HG02938 (cell line): ENCODE data around the gene C11orf91.
"Not testable (repeated sequence)": the region's sequence is repeated elsewhere in the genome, so short reads cannot be mapped to it uniquely, and the experiment has no call there.

Experiments used
- ATAC-seq: cut with Tn5 transposase; IDR thresholded peaks from one replicate; pipeline ENCODE4 v1.9.1; 2021; ENCODE audit warnings: mild to moderate bottlenecking, moderate library complexity; ENCODE audit not compliant: unreplicated experiment

The C11orf91 gene

DNA sequence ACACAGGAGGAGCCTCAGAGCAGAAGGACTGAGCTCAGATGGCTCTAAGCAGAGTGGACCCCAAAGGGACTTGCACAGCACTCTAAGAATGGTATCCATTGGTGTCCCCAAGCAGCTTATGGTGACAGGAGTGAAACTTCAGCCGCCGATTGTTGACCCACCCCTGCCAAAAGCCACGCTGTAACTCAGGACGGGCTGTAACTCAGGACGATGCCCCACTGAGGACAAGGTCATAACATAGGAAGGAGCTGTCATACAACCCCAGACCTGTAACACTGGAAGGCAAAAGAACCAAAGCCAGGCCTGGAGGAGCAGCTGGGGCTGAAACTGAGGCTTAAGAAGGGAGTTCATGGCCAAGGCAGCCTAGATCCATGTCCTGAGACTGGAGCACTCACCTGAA lies 21.4 kb upstream of the C11orf91 start:
- no peak for ATAC-seq

DNA sequence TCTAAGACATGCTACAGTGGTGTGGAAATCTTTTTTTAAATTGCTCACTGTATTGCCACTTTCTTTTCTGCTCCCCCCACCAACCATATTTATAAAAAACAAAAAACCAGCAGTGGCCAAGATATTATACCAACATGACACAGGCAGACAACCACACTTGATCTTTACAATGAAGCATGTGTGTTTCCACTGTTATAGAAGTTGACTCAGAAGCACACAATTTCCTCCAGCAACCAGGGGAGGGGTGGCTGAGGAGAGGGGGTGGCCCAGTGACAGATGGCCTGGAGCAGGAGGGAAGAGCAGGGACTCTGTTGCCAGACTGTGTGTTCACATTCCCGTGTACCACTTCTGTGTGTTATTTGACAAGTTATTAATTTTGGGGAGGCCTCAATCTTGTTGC lies 20.8 kb upstream of the C11orf91 start:
- ATAC-seq = no peak

DNA sequence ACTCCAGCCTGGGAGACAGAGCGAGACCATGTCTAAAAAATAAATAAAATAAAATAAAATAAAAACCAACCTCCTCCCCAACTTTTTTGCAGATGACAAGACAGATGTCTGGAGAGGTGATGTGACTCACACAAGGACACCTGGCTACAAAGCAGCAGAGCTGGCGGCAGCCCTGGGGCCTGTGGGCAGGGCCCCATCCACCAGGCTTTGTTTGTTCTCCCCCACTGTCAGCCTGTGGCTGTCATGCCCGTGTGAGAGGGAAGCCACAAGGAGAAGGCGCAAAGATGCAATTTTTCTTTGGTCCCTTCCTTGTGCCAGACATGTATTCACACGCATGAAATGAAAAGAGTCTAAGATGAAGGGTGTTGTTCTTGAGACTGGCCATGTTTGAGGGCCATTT lies 19.0 kb upstream of the C11orf91 start:
- ATAC-seq = no peak

DNA sequence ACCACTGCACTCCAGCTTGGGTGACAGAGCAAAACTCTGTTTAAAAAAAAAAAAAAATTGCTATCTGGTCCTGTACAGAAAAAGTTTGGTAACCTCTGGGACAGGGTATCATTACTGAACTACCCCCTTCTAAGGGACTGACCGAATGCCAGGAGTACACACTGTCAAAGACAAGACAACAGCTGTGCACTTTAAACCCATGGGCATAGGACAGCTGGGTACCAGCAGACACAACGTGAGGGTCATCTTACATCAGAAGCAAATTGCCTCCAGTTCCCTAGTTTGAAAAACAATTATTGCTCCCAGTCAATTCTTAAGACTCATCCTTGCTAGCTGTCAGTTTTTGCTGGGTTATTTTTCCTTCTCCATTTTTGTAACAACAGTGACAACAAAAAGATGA lies 17.8 kb upstream of the C11orf91 start:
- no peak for ATAC-seq

DNA sequence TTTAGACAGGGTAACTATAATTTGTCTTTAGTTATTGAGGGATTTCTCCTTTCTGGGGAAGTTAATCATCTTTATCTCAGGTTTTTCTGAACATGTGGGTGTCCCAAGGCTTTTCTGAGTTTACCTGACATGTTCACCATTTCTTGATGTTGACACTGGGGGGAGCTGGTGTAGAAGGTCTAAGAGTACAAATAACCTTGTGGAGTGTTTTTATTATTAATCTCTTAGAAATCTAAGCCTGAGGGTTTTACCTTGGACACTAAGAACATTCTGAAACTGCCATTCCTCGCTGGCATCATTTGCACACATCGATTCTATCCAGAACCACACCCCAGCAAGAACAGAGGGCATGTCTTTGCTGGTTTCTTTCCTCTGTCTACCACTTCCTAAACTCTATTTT lies 15.6 kb upstream of the C11orf91 start:
- no peak for ATAC-seq

DNA sequence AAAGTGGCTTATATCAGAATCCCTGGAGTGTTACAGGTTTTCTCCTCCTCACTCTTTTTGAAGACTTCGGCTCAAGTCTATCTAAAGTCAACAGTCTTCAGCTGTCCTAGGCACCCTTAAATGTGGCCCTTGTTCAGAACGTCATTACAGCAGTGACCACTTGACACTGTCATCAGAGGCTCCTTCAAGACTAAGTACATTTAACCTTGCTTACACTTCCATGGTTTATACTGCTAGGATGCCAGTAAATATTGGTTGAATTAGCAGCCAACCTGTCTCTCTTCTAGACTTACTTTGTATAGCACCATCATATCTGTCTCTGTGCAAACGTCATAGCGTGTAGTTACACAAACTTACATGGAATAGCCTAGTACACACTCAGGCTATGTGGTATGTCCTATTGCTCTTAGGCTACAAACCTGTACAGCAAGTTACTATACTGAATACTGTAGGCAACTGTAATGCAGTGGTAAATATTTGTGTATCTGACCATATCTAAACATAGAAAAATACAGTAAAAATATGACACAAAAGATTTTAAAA lies 13.3 kb upstream of the C11orf91 start:
- ATAC-seq = no peak

DNA sequence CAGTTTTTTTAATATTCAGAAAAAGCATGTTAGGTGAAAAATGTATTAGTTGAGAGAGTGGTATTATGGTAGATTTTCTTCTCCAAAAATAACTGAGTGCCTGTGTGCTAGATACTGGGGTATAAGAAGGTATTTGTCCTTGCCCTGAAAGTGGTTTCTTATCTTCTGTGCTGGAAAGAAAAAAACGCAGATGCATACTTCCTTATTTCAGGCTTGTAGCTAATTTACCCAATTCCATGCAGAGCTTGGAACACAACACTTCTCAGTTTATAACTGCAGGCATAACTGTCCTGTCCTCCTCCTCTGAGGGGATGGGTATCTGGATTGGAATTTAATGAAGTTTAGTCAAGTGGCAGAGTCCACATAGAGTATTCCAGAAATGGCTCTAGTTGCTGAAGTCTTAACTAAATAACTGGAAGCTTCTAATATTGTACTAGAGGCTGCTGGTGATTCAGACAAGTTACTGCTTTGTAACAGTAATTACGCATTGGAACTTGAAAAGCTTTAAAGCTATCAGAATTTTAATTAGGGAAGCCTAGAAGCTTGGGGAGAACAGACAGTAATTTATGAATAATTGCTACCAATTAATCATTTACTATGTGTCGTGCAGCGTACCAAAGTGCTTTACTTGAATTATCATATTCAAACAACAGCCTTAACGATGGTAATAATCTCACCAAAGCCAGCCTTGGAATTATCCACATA lies 12.7 kb upstream of the C11orf91 start:
- ATAC-seq = no peak

DNA sequence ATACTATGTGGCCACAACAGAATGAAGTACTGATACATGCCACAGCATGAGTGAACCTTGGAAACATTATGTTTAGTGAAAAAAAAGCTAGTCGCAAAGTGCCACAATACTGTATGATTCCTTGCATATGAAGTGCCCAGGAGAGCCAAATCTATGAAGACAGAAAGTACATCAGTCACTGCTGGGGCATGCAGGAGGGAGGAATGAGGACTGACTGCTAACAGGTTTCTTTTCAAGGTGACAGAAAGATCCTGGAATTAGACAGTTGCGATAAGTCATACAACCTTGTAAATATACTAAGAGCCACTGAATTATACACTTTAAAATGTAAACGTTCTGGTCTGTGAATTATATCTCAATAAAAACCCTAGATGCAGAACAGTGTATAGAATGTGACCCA lies 11.8 kb upstream of the C11orf91 start:
- ATAC-seq = no peak

DNA sequence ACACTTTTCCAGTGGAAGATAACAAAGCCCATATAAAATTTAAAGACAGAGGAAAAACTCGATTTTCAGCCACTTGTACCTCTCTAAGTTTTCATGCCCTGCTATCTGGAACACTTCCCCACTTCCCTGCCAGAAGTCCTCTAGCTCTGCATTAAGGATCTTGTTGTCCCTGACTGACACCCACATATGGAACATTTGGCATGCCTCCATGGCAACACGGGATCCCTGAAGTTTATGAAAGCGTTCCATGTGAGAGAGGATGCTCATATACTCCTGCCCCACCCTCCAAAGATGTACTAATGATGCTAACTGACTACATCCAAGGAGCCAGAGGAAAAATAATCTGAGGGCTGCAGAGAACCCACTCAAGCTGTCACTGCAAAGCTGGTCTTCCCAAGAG lies 8.8 kb upstream of the C11orf91 start:
- ATAC-seq = no peak

DNA sequence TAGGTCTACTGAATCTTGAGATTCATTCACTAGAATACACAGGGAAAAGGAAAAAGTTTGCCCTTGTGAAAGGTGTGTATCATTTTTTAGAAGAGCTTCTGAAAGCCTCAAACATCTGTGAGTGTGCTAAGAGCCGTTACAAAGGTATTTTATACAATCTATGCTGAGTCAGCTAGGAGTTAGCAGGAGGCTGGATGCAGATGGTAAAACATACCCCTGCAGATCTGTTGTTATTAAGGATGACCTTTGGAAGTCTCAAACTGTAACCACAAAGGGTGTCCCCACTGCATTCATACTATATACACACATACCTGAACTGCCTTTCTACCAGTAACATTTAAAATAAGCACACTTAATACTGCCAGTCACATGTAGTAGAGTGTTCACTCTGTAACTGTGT lies 8.4 kb upstream of the C11orf91 start:
- no peak for ATAC-seq

DNA sequence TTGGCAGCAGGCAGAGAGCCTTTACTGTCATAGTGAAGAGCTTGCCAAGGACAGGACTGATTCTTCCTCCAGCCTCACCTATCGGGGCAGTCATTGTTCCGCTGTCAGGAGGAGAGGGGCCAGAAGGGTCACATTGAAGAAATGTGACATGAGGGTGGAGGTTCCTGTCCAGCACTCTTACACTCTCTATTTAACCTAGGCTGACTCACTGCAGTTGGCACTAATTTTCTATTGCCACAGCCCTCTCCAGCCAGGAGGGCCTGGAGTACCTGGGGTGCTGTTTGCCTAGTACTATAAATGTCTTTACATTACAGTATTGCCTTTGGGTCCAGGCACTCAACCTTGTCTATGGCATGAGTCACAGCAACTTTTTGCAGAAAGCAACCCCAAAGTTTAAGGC lies 7.2 kb upstream of the C11orf91 start:
- not testable (repeated sequence) for ATAC-seq

DNA sequence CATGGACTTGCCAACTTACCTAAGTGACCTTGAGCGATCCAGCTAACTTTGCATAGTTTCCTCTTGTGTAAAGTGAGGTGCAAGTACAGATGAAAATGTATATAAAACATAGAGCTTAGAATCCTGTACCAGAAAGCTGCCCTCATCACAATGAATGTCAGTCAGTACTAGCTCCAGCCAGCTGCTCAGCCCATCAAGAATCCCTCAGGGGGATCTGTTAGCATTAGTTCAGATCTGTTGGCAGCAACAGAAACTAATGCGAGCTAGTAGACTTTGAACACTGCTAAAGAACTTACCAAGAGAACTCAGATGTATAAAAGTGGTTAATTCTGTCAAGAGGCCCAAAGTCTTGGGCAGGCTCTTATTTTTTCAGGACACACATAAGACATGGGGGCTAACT lies 6.3 kb upstream of the C11orf91 start:
- ATAC-seq = no peak

DNA sequence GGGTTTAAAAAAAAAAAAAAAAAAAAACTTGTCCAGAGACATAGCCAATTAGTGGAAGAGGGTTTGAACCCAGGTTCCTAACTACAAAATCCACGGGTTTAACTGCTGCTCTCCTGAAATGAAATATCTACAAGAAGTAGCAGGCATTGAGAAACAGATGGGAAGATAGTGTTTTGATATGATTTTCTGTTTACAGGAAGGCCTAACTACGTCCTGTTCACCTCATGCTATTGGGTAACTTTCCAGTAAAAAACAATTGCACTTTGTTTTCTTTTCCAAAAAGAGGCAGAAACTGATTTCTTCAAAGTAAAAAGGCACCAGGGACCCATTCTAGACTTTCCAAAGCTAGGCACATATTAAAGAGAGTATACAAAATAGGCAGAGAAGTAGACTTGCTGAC lies 5.9 kb upstream of the C11orf91 start:
- ATAC-seq = no peak

DNA sequence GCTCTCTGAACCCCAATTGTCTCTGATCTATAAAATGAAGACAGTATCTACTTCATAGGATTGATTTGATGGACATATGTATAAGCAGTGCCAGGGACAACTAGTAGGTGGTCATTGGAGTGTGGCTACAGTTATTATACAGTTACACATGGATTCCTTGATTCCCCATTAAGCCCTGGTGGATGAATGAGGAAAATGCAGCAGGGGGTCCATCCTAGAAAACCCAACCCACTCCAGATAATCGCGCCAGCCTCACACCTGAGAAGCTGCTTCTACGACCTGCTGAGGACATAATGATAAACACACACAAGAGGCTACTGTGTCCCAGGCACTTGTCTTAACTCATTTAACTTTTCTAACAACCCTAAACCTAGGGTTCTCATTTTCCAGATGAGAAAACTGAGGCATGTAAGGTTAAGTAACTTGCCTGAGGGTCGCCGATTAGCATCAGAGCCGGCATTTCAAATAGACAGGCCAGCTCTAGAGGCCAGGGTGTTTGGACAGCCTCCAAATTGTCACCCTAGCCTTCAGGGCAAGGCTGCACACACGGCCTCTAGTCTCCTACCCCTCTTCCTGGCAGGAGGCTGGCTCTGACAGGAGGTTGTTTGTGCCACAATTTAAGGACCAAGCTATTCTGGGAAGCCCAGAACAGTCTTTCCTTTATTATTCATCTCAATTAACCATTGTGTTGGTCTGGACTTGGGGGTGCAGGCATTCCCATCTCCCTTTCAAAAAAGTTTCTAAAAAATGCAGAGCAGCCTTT lies 3.8 kb upstream of the C11orf91 start:
- ATAC-seq = no peak

DNA sequence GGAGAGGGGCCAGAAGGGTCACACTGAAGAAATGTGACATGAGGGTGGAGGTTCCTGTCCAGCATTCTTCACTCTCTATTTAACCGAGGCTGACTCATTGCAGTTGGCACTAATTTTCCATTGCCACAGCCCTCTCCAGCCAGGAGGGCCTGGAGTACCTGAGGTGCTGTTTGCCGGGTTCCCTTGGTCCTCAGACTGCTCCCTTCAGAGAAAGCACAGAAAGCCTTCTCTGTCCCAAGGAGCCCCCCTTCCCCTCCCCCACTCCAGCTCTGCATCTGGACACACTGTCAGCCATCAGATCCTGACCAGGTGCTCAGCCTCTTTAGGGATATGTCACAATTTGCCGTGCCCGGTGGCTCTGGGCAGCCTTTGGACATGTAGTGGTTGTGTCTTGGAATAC lies 3.2 kb upstream of the C11orf91 start:
- ATAC-seq = no peak

DNA sequence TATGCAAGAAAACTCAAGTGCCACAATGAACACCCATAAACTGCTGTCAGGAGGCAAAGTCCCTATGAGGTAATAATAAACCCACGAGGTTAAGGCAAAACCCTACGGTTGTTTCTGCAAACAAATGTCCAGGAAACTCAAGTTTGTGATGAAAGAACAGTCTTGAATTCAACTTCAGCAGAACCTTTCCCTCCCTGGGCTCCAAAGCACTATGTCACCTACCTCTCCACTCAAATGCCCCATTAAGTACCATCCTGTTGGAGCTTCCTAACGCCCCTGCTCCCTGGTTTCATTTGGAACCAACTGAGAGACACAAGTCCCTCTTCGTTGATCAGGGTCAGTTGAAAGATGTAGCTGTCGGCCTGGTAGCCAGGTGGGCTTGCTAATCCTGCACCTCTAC lies 2.6 kb upstream of the C11orf91 start:
- no peak for ATAC-seq

DNA sequence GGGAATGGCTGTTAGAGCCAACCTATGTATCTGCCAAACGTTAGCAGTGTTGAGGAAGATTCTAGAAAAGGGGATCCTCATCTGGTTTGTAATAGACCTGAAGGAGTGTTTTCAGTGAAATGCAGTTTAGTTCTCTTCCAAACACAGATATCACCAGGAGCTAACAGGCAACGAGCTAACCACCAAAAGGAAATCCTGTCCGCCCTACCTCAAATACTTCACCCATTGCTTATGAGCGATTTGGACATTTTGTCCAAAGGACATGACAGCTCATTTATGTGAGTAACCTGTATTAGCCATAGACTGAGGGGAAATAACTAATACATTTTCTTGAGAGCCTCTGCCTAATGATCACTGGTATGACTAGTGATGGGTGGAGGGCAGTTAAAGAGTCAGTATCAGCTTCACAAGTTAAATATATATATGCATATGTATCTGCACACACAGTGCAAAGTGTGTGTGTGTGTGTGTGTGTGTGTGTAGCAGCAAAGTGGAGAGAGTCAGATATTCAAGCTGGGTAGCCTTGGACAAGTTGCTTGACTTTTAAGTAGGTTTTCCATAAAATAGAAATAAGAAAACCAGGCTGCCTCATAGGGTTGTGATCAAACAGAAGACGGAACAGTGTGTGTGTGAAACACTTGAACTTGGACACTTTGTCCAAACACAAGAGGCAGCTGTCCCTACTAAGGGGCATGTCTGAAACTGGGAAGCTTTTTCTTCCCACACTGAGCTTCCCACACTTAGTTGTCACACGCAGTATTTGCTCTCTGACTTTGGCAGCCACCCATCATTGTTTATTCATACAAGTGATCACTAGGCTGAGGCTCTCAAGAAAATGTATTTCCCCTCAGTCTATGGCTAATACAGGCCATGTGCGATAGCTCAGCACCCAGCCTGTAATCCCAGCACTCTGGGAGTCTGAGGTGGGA lies 940 bp upstream of the C11orf91 start:
- no peak for ATAC-seq

DNA sequence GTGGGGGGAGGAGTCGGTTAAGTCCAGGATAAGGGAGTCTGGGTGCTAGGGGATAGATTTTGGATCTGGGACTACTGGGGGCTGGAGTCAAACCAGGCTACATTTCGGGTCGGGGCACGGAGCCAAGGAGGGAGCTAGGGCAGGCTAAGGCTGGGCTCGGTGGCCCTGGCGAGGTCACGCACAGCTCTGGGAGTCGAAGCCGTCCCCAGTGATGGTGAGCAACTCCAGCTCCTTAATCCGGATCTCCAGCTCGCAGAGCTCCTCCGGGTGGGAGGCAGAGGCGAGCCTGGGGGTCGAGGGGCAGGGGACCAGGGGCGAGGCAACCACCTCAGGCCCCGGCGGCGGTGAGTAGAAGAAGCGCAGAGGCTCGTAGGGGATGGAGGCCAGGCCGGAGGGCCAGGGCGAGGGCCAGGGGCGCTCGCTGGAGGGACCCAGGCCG lies 544 bp downstream of the C11orf91 start:
- ATAC-seq = no peak

DNA sequence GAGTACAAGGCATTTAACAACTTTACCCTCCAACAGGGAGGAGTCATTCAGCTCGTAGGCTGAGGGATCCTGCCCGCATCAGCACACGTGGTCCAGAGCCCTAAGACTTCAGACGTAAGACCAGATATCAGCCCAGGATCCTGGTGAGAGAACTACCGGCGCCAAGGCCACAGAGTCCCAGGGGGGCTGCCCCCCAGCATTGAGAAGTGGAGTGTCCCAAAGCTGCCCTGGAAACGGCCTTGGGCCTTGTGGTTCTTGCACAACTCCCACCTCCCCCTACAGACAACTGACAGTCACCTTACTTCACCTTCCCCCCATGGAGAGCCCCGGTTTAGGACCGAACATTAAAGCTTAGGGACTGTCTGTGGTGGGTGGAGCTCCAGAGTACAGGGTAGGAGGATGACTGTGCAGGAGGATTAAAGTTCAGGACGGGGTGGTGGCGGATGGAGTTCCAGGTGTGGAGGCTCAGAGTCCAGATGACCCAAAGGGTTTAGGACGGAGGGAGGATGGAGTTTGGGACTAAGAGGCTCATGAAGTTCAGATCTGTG lies 1.0 kb downstream of the C11orf91 start:
- ATAC-seq = no peak

DNA sequence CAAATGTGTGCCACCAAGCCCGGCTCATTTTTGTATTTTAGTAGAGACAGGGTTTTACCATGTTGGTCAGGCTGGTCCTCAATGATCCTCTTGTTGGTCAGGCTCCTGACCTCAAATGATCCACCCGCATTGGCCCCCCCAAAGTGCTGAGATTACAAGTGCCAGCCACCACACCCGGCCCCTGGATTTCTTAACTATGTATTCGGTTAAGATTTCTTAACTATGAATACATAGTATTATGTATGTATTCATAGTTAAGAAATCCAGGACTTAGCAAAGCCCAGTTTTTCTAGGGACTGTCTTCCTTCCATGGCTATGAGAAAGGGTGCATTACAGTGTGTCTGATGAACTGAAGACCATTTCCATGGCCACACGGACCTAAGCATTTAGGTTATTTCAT lies 1.7 kb downstream of the C11orf91 start:
- ATAC-seq = no peak

DNA sequence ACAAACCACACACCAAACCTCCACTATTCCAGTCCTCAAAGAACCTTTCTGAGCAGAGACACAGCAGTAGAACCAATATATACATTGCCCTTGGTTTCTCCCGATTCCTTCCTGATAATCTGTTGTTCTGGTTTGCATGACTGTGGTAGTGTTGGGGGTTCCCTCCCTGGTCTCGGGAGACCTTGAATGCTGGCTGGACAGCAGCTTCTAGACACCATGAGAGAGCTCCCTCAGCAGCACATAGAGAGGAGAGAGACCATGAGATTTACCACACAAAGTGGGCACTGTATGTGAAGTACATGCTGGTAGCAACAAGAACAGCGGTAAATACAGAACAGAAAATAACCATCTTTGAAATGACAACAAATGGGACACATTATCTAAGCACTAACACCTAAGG lies 2.6 kb downstream of the C11orf91 start:
- no peak for ATAC-seq
